ENCODE measurements around the gene CLDN6. TPM values are rescaled to one million over a fixed set of nuclear protein-coding genes. Genes with fewer than 3 reads are reported as not detected.

Gene CLDN6
- total and polyA plus RNA-seq, 9 donors, result 0.09 to 4.6 (median 0.34) TPM; not detected in 1

- 25% methylated on average over 9 of the region's 11 CpGs for WGBS (ENCODE audit: insufficient coverage)
- no peaks in the 10 kb centered on the region for H3K4me1 ChIP-seq (ENCODE audit: control insufficient read depth, insufficient read depth, low read length)
- H3K27me3 ChIP-seq (ENCODE audit: control insufficient read depth, insufficient read depth, low read length), result peaks cover 89% of the 10 kb centered on the region
- DNase-seq, result no peak
- no peak overlapping the region for H3K27ac ChIP-seq (ENCODE audit: low read length)
- no peaks in the 10 kb centered on the region for H3K36me3 ChIP-seq (ENCODE audit: control insufficient read depth, insufficient read depth, low read length)
- H3K9me3 ChIP-seq (replicated peaks; ENCODE audit: control insufficient read depth, low read depth, low read length), result no peaks in the 10 kb centered on the region
- no peak overlapping the region for H3K4me3 ChIP-seq (ENCODE audit: low read length)
Observed at GRCh38 chr16:3038256-3038655, 20.3 kb upstream of the CLDN6 start.

GRCh38 chr16:3036726-3037315 lies 18.8 kb upstream of the CLDN6 start, which contains the start of gene BICDL2:
Gene BICDL2, minus strand, starts transcription at chr16:3036944. Its CDS starts 1,448 bp downstream, at chr16:3035496.
- Histone ChIP-seq H3K27ac (ENCODE audit: low read length) (no peak within 1 kb of the TSS), H3K27me3 (ENCODE audit: control insufficient read depth, insufficient read depth, low read length) (peaks cover 90% of the 10 kb centered on the region), H3K9me3 (replicated peaks; ENCODE audit: control insufficient read depth, low read depth, low read length) (no peaks in the 10 kb centered on the region), H3K4me1 (ENCODE audit: control insufficient read depth, insufficient read depth, low read length) (no peaks in the 10 kb centered on the region), H3K4me3 (ENCODE audit: low read length) (no peak within 1 kb of the TSS), H3K36me3 (ENCODE audit: control insufficient read depth, insufficient read depth, low read length) (no peaks in the 10 kb centered on the region)
- no peak for DNase-seq
- WGBS (ENCODE audit: insufficient coverage), result 3% methylated on average over 34 of the region's 44 CpGs

- peaks cover 90% of the 10 kb centered on the region for H3K27me3 ChIP-seq (ENCODE audit: control insufficient read depth, insufficient read depth, low read length)
- no peak for DNase-seq
- H3K9me3 ChIP-seq (replicated peaks; ENCODE audit: control insufficient read depth, low read depth, low read length), result no peaks in the 10 kb centered on the region
- H3K27ac ChIP-seq (ENCODE audit: low read length), result no peak overlapping the region
- peaks cover 4% of the 10 kb centered on the region for H3K4me1 ChIP-seq (ENCODE audit: control insufficient read depth, insufficient read depth, low read length)
- H3K4me3 ChIP-seq (ENCODE audit: low read length), result no peak overlapping the region
- WGBS (ENCODE audit: insufficient coverage), result 2% methylated on average over 40 of the region's 40 CpGs
- no peaks in the 10 kb centered on the region for H3K36me3 ChIP-seq (ENCODE audit: control insufficient read depth, insufficient read depth, low read length)
Observed at GRCh38 chr16:3035972-3036725, 18.2 kb upstream of the CLDN6 start.

GRCh38 chr16:3035289-3035971 lies 17.4 kb upstream of the CLDN6 start:
- DNase-seq, result no peak
- 38% methylated on average over 18 of the region's 19 CpGs for WGBS (ENCODE audit: insufficient coverage)
- Histone ChIP-seq H3K9me3 (replicated peaks; ENCODE audit: control insufficient read depth, low read depth, low read length) (no peaks in the 10 kb centered on the region), H3K27ac (ENCODE audit: low read length) (no peak overlapping the region), H3K4me3 (ENCODE audit: low read length) (no peak overlapping the region), H3K4me1 (ENCODE audit: control insufficient read depth, insufficient read depth, low read length) (peaks cover 4% of the 10 kb centered on the region), H3K36me3 (ENCODE audit: control insufficient read depth, insufficient read depth, low read length) (no peaks in the 10 kb centered on the region), H3K27me3 (ENCODE audit: control insufficient read depth, insufficient read depth, low read length) (peaks cover 96% of the 10 kb centered on the region)

- Histone ChIP-seq H3K4me1 (ENCODE audit: control insufficient read depth, insufficient read depth, low read length) (peaks cover 27% of the 10 kb centered on the region), H3K4me3 (ENCODE audit: low read length) (no peak overlapping the region), H3K9me3 (replicated peaks; ENCODE audit: control insufficient read depth, low read depth, low read length) (no peaks in the 10 kb centered on the region), H3K36me3 (ENCODE audit: control insufficient read depth, insufficient read depth, low read length) (no peaks in the 10 kb centered on the region), H3K27ac (ENCODE audit: low read length) (no peak overlapping the region), H3K27me3 (ENCODE audit: control insufficient read depth, insufficient read depth, low read length) (peaks cover 92% of the 10 kb centered on the region)
- no peak for DNase-seq
- WGBS (ENCODE audit: insufficient coverage), result 41% methylated on average over 7 of the region's 7 CpGs
Observed at GRCh38 chr16:3032624-3033023, 14.6 kb upstream of the CLDN6 start.

GRCh38 chr16:3030222-3031212 lies 12.5 kb upstream of the CLDN6 start:
- Histone ChIP-seq H3K4me1 (ENCODE audit: control insufficient read depth, insufficient read depth, low read length) (peaks cover 31% of the 10 kb centered on the region), H3K27me3 (ENCODE audit: control insufficient read depth, insufficient read depth, low read length) (peaks cover 71% of the 10 kb centered on the region), H3K9me3 (replicated peaks; ENCODE audit: control insufficient read depth, low read depth, low read length) (no peaks in the 10 kb centered on the region), H3K36me3 (ENCODE audit: control insufficient read depth, insufficient read depth, low read length) (peaks cover 19% of the 10 kb centered on the region), H3K27ac (ENCODE audit: low read length) (no peak overlapping the region), H3K4me3 (ENCODE audit: low read length) (no peak overlapping the region)
- no peak for DNase-seq
- 66% methylated on average over 28 of the region's 33 CpGs for whole genome bisulfite sequencing (ENCODE audit: insufficient coverage)

GRCh38 chr16:3029491-3030221 lies 11.7 kb upstream of the CLDN6 start:
- DNase-seq, result no peak
- H3K27ac ChIP-seq (ENCODE audit: low read length), result no peak overlapping the region
- 10% methylated on average over 57 of the region's 59 CpGs for WGBS (ENCODE audit: insufficient coverage)
- H3K4me3 ChIP-seq (ENCODE audit: low read length), result no peak overlapping the region
- no peaks in the 10 kb centered on the region for H3K9me3 ChIP-seq (replicated peaks; ENCODE audit: control insufficient read depth, low read depth, low read length)
- H3K27me3 ChIP-seq (ENCODE audit: control insufficient read depth, insufficient read depth, low read length), result peaks cover 62% of the 10 kb centered on the region
- peaks cover 24% of the 10 kb centered on the region for H3K36me3 ChIP-seq (ENCODE audit: control insufficient read depth, insufficient read depth, low read length)
- peaks cover 31% of the 10 kb centered on the region for H3K4me1 ChIP-seq (ENCODE audit: control insufficient read depth, insufficient read depth, low read length)

- no peak for DNase-seq
- Histone ChIP-seq H3K4me3 (ENCODE audit: low read length) (no peak overlapping the region), H3K36me3 (ENCODE audit: control insufficient read depth, insufficient read depth, low read length) (peaks cover 24% of the 10 kb centered on the region), H3K27ac (ENCODE audit: low read length) (no peak overlapping the region), H3K27me3 (ENCODE audit: control insufficient read depth, insufficient read depth, low read length) (peaks cover 54% of the 10 kb centered on the region), H3K4me1 (ENCODE audit: control insufficient read depth, insufficient read depth, low read length) (peaks cover 34% of the 10 kb centered on the region), H3K9me3 (replicated peaks; ENCODE audit: control insufficient read depth, low read depth, low read length) (no peaks in the 10 kb centered on the region)
- WGBS (ENCODE audit: insufficient coverage), result 18% methylated on average over 11 of the region's 15 CpGs
Observed at GRCh38 chr16:3028716-3029319, 10.8 kb upstream of the CLDN6 start.
